Breast epithelium (tissue), 3 donors: Measurements from ENCODE around the gene BRICD5.

ENCODE experiments used
- CTCF ChIP-seq, 3 donors: fragments of 450-650 bp; IDR thresholded peaks; one replicate each; pipeline ENCODE4 v1.5.1; 2016 to 2017; ENCODE audit warnings: antibody characterized with exemption in 3 of 3, mild to moderate bottlenecking in 3 of 3, moderate library complexity in 3 of 3
- POLR2A ChIP-seq: fragments of 450-650 bp; IDR thresholded peaks from one replicate; pipeline ENCODE4 v1.6.1; 2016; ENCODE audit warnings: antibody characterized with exemption, mild to moderate bottlenecking, moderate library complexity

GRCh38 chr16:2197765-2198164 lies 12.9 kb downstream of the BRICD5 start:
- TF ChIP-seq CTCF (IDR thresholded peaks at IDR 0.05) (no peak), POLR2A (no peak)
